LNCaP clone FGC (cell line): Measurements from ENCODE around the gene MAPK8IP2.

Experiments used
- DNase-seq: peaks from one replicate; pipeline ENCODE4 v3.0.0-alpha.2; 2011; ENCODE audit warnings: low read depth
- H3K4me3 ChIP-seq: 2 replicates; pipeline ENCODE4 v1.5.1; 2011; ENCODE audit warnings: mild to moderate bottlenecking, low read depth, low read length, control low read depth
- CTCF ChIP-seq: IDR thresholded peaks from 2 replicates; pipeline ENCODE4 v1.5.1; 2012; ENCODE audit warnings: mild to moderate bottlenecking; ENCODE audit not compliant: control insufficient read depth, insufficient read depth; ENCODE audit errors: extremely low read depth

Gene MAPK8IP2

GRCh38 chr22:50584106-50585096 is 16.2 kb upstream of the MAPK8IP2 start:
- H3K4me3 ChIP-seq: no peak overlapping the region
- TF ChIP-seq CTCF: no peak
- no peak for DNase-seq

GRCh38 chr22:50585238-50585637 is 15.4 kb upstream of the MAPK8IP2 start:
- no peak for DNase-seq
- H3K4me3 ChIP-seq: no peak overlapping the region
- no peak for TF ChIP-seq CTCF

GRCh38 chr22:50585781-50586180 is 14.8 kb upstream of the MAPK8IP2 start:
- TF ChIP-seq CTCF: no peak
- no peak for DNase-seq
- no peak overlapping the region for H3K4me3 ChIP-seq

- H3K4me3 ChIP-seq: no peak overlapping the region
- no peak for DNase-seq
- TF ChIP-seq CTCF: no peak
Measured at GRCh38 chr22:50586416-50586815, 14.2 kb upstream of the MAPK8IP2 start.

GRCh38 chr22:50587407-50587806 is 13.2 kb upstream of the MAPK8IP2 start:
- no peak for DNase-seq
- TF ChIP-seq CTCF: no peak
- H3K4me3 ChIP-seq: no peak overlapping the region

- TF ChIP-seq CTCF: no peak
- DNase-seq: no peak
- no peak overlapping the region for H3K4me3 ChIP-seq
Measured at GRCh38 chr22:50595189-50595588, 5.4 kb upstream of the MAPK8IP2 start.

GRCh38 chr22:50597097-50597496 is 3.5 kb upstream of the MAPK8IP2 start:
- H3K4me3 ChIP-seq: no peak overlapping the region
- no peak for DNase-seq
- TF ChIP-seq CTCF: no peak
